Measurements from ENCODE around the gene ACBD6.
"Not testable (repeated sequence)": the region's sequence is repeated elsewhere in the genome, so short reads cannot be mapped to it uniquely, and the experiment has no call there.

ACBD6 gene, protein sequence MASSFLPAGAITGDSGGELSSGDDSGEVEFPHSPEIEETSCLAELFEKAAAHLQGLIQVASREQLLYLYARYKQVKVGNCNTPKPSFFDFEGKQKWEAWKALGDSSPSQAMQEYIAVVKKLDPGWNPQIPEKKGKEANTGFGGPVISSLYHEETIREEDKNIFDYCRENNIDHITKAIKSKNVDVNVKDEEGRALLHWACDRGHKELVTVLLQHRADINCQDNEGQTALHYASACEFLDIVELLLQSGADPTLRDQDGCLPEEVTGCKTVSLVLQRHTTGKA

DNA sequence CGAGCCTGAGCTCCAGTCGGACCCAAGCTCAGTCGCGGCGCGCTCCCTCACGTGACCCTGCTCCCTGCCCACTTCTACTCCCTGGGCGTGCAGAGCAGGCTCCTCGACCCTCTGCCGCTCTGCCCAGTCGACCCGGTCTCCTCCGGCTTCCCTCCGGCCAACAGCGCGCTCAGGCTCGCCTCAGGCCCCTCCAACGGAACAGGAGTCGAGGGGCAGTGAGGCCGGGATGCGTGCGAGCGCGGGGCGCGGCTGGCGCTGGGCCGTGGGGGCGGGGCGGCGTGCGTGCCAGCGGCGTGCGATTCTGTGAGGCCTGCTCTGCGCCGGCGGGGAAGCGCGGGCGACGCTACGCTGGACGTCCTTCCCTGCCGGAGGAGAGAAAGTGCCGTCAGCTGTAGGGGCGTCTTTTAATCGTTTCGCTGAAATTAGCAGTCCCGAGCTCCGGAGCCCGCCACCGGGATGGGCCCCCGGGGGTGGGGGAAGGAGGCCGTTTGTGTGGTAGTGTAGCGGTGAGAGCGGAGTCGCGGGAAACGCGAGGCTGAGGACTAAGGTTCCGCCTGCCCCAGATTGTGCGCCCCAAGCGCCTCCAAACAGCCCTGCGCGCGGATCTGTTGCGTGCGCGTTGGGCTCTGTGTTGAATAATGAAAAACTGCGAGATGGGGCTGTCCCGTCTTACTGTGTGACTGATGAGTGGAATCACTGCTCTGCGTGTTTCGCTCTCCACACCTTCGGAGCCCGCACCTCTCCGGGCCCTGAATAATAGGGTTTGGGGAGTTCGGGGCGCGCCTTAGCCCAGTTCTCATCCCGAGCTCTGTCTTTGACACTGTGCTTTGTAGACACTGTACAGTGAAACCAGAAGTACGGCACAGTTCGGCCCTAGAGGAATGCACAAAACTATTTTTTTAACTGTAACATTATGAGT lies at the start of gene ACBD6:
ACBD6 (minus strand) TSS at position 217 of the 919 bp plus-strand sequence. CDS start 311 bp downstream, outside the sequence.
- peak; percentile 89 for DNase-seq

DNA sequence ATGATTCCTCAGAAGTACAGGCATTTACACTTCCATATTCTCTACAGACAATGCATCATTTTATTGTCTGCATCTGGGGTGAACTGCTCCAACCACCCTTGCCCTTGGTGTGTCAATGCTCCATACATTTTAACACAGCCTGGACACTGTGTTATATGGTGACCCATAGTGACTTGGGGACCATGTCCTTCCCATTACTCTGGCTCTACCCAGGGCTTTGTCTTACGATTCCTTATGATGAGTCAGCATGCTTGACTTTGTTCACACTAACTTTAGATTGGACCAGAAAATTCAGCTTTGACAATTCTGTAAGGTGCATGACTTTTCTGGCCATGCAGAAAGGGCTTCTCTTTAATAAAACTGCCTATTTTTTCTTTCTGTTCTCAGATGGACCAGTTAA lies 49.6 kb upstream of the ACBD6 start:
- DNase-seq = no peak

DNA sequence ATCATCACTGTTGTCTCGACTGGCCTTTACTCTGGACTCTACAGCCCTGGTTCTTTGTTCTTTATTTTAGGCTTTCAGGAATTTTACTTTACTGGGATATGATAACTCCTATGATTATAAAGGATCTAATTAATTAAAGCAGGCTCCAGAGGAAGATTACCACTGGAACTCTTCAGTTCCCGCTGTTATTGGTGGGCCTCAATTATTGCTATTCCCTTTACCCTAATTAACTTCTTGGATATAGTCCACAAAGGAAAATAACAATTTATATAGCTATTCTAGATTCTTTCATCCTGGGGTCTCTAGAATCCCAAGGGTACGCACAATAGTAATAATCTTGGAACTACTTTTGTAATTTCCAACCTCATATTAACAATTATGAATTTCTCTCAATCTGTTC lies 47.9 kb upstream of the ACBD6 start:
- DNase-seq = no peak

DNA sequence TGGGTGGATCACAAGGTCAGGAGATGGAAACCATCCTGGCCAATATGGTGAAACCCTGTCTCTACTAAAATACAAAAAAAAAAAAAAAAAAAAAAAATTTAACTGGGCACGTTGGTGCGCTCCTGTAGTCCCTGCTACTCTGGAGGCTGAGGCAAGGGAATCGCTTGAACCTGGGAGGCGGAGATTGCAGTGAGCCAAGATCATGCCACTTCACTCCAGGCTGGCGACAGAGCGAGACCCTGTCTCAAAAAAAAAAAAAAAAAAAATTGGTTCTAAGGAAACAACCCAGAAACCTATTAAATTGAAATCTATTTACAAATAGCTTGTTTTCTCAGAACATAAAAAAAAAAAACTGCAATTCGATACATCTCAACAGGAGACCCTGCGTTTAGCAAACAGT lies 47.4 kb upstream of the ACBD6 start:
- not testable (repeated sequence) for DNase-seq

DNA sequence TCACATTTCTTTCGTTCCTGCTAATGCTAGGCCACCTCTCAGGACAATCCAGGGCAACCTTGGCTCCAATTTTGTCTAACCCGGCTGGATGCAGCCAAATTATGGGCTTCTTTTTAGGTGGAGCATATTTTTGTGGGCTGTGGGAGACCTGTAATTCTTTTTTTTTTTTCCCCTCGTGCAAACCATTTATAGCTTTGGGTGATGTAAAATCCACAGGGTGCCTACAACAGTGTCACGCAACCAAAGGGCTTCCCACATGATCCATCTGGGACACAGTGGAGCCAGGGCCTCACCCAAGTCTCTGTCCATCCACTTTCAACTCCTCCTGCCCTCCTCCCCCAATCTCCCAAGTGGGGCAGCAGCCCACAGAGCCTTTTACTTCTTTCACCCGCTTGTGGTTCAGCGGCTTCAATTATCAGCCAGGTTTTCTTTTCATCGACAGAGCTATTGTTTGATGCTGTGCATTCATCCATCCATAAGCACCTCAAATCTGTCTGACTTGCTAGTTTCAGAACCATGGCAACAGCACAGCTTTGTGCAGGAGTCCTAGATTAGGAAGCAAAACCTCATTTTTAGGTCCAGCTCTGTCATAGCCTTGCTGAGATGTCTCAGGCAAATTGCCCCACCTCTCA lies 46.4 kb upstream of the ACBD6 start:
- no peak for DNase-seq

DNA sequence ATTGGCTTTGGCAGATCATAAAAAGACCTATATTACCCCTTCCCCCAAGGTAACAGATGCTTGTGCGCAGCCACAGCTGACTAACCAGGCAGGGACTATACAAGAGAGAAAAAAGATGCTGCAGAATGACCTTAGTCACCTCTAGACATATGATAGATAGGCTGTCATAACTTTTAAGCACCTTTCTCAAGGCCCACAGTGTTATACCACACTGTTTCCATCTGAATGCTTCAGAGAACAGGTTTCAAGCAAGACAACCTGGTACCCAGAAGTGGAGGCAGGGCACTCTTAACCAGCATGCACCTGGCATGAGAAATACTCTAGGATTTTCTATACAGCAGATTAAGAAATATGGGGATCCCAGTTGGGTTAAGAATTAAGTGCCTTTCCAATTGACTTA lies 43.6 kb upstream of the ACBD6 start:
- DNase-seq = no peak

DNA sequence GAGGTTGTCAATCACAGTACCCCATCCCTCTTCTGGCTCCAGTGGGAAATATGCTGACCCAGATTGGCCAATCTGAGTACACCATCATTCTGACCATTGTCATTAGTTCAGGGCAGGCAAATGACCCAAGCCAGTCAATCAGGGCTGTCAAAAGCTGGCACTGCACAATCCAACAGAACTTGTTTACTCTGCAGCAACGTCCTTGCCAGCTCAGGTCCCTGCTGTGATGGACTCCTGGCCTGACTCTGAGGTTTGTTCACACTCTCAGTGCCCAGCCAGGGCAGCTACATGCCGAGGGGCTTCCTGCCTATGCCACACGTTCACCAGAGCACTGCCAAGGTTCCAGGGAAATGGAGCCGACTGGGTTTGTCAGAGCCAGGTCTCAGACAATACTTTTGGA lies 41.7 kb upstream of the ACBD6 start:
- no peak for DNase-seq

DNA sequence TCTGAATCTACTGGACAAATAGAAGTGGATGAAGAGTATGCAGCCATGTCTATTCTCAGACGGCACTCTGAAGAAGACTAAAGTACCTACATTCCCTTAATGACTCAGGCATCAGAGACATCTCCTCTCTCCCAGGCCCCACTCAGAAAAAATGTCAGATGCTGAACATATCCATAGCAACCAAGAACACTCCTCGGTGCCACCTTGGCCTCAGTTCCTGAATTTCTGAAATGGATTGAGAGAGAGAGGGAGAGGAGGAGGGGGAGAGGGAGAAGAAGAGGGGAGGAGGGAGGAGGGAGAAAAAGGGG lies 40.4 kb upstream of the ACBD6 start:
- no peak for DNase-seq

DNA sequence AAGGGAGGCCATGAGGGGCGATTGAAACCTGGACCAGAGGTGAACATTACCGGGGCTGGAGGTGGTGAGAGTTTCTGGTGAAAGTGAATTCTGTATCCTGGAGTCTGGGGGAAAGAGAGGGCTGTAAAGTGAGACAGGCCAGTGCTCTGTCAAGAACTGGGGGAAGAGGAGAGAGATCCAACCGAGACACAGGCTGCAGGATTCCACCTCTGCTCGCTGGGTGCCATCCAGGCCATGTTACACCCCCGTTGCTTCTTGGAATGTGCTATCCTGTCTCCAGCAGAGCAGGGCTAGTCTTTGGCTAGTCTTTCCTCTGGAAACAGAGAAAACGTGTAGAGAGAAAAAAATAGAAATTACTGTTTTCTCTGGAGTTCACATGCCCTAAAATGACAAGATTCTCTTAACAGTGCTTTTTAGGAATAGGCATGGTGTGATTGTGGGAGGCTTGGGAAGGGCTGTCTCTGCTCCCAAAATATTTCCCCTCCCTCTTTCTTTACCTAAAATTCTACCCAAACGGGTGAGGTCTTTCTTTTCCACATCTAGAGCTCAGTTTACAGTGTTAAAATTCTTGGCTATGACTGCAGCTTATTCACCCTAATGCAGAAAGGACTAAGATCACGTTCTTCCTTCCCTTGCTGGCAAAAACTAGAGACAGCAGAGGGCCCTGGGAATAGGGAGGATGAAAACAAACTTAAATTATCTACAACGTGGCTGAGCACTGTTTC lies 39.9 kb upstream of the ACBD6 start:
- DNase-seq = no peak

DNA sequence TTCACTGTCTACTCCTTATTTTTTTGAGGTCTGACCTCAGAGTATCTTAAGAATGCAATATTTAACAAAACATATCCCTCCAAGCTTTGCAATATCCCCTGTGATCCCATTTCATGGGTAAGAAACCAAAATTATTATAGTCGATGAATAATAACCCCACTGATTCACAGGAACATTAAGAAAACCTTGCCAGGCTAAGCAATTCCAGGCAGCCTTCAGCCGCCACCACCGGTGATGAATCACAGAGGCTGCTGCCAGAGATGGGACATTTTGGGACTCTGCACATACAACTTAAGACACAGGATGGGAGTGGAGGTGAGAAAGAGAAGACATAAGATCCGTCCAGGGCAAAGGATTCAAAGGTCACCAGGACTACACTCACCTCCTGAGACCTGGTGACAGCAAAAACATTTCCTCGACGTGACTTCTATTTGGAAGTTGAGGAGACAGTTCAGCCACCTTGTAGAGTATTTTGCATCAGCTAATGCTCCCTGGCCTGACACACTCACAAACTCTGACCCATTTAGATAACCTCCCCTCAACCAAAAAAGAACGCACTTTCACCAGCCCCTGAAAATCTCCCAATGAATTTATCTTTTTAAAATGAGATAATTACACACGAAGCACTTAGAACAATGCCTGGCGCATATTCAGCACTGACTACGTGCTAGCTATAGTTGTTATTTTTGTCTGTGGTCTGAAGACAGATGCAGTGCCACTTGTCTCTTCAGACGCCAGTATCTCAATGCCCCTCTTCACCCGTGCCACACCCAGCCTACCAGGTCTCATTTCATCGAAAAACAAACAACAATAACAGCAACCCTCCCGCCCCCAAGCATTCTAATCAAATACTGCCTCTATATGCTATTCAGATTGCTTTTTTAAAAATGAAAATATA lies 38.6 kb upstream of the ACBD6 start:
- no peak for DNase-seq

DNA sequence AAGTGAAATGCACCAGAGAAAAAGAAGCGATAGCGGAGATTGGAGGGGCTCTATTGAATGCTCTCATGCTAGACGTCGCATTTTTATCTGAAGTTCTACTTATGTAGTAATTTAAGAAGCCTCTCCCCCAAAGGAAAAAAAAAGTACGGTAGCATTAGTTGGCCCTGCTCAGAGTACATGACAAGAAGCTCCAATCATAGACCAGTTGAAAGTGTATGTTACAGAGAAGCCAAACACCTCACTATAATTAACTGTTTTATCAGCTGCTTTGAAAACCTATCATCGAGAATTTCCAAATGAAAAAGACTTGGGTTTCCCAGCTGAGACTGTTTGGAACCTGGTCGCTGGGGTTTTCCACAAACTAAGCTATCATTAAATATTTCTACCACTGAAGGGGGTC lies 36.8 kb upstream of the ACBD6 start:
- DNase-seq = no peak

DNA sequence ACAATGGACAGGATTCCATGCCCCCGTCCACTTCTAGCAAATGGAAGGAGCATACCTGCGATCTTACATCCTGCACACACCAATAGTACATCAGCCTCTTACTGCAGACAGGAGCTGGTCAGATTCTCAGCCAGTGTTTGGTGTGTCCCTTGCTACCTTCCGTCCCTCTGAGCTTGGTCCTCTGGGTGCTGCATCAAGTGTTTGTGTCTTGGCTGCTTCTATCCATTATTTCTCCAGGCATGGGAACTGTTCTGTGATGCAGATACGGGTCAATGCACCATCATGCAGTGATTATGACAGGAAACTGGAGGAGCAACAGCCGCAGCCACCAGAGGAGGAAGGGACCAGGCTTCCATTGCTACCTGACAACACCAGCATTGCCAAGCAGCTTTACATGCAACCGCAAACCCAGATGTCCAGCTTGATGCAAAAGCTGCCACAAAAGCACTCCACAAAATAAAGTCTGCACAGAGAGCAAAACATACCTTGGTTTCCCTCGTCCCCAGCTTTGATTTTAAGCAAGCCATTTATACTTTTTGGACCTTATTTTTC lies 34.5 kb upstream of the ACBD6 start:
- no peak for DNase-seq

DNA sequence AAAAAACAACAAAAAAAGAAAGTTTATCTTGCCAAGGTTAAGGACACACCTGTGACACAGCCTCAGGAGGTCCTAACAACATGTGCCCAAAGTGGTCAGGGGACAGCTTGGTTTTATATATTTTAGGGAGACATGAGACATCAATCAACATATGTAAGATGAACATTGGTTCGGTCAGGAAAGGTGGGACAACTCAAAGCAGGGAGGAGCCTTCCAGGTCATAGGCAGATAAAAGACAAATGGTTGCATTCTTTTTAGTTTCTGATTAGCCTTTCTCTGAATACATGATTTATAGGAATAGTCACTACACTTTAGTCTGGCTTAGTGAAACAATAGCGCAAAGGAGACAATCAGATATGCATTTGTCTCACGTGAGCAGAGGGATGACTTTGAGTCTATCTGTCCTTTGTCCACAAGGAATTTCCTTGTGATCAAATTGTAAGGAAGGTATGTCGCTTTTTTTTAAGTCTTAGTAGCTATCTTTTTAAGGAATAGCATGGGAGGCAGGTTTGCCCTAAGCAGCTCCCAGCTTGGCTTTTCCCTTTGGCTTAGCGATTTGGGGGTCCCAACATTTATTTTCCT lies 33.1 kb upstream of the ACBD6 start:
- no peak for DNase-seq

DNA sequence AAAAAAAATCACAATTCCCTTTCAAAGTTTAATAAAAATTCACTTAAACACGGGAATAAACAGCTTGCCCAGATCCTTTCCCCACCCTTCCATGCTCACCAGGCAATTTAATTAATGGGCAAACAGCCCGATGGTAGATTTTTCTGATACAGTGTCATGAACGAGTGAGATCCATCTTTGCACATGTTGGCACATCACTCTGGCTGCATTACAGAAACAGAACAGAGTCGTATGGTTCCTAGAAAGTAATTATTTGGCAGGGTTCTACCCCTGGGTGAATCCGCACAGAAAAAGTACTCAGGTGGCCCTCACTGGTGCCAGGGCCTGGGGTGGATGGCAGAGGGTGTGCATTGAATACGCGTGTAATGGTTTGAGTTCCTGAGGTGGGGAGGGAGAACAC lies 31.8 kb upstream of the ACBD6 start:
- no peak for DNase-seq

DNA sequence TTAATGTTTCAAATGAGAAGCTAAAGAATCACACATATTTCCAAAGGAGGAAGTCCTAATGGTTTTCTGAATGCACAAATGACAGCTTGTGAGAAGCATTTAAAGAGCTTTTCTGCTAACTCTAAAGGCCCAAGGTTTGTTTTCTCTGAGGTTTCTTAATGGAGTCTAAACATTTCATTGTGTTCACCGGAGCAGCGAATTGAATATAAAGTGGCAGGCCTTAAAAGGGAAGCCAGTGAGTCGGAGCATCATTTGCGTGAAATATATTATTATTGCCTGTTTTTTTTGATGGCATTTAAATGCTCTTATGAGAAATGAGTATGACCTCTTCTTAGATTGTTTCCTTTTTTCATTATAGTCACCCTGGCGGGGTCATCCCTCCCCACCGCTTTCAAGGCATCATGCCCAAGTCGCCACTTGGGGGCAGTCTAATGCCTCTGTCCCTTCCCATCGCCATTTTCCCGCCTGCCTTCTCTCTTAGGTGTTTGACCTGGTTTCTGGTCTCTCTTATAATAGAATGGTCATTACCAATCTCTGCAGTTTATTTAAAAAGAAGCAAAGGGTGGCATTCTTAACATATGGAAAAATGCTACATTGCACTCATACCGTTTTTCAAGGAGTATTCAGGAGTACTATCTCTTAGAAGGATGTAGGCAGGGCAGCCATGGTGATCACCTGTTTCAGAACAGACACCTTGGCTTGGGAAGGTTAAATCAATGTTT lies 31.1 kb upstream of the ACBD6 start:
- peak; percentile 39 for DNase-seq

DNA sequence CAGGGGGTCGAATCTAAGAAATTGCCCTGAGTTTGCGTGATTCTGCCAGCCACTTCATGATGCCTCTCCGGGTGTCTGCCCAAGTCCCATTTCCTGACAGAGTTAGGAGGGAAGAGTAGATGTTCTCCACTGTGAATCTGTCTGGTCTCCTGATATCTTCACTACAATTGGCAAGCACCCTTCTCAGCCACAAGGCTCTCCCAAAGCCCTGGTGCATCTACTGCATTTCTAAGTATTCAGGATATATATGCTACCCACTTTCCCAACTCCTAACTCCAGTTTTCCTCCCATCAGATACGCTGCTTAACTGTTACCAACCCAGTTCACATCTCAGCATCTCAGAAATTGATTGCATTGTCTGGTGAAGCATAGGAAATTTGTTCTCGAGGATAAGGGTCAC lies 30.5 kb upstream of the ACBD6 start:
- DNase-seq = no peak

DNA sequence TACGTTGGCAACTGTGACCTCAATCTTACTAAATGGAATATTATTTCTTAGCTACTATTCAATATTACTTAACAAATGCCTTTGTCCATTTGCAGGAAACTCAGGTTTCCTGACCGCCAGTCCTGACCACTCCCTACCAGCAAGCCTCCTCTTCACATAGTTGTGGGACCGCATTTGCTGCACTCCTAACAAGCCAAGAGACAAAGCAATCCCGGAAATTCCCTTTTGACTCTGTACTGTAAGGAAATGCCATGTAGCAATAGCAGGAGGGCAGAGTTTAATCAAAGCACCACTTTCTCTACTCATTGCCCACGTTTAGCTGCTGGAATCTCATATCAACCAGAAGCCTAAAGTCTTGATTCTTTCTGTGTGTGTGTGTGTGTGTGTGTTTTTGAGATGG lies 28.1 kb upstream of the ACBD6 start:
- no peak for DNase-seq

DNA sequence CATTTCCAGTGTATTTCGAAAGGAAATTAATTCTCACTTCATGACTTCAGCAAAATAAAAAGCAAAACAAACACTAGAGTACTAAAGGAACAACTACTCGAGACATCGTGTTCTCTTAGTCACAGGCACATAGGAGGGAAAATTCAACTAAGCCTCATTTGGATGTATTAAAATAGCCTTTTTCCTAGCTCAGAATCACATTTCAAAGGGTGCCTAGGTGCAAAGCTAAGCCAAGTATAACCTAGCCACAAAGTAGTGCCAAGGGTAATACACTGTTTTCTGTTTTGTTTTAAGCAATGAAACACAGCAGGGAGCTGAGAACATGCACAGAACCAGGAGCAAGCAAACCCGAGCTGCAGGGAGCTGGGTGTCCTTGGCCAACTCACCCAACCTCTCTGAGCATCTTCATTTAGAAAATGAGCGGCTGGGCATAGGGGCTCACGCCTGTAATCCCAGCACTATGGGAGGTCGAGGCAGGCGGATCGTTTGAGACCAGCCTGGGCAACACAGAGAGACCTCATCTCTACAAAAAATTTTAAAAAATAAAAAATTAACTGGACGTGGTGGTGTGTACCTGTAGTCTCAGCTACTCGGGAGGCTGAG lies 26.6 kb upstream of the ACBD6 start:
- DNase-seq = no peak

DNA sequence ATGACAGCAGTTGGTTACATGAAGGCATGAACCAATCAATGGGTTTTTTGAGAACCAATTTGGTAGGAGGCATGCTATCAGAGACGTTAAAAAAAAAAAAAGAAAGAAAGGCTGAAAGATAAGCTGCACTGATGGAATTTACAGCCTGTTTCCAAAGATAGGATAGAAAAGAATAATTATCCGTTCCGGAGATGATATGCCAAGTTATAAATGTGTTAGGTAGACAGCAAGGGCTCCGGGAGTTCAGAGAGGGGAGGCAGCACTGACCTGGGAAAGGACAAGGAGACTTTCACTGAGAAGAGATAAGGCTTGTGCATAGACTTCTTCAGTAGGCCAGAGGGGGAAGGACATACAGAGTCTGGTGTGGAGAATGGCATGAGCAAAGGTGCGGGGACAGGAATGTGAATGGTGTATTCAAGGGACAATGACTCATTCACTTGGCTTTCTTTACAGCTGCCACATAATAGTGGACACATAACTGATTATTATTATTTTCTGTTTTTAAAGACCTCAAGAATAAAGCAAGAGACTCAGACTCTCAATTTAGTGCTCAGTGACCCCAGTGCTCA lies 24.8 kb upstream of the ACBD6 start:
- no peak for DNase-seq

DNA sequence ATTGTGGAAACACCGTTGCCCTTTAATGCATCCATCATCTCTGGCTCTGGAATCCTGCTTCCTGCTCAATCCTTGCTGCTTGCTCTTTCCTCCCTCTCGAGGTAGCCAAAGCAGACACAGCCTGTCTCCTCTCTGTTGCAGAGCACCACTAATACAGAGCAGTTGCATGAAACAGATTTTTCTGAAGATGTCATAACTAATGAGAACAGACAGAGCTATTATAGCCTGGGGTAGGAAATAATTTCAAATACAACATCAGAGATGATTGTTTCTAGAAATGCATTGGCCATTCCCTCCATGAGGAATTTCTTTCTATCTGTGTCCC lies 23.3 kb upstream of the ACBD6 start:
- DNase-seq = no peak
